ENCODE data around the gene AIFM1. TPM values are rescaled to one million over a fixed set of nuclear protein-coding genes. Genes with fewer than 3 reads are reported as not detected.
A peak's percentile ranks its signal among the peaks of the same experiment; 100 is the strongest.

The AIFM1 gene
- polyA plus RNA-seq, 2 of the 4 experiments (the other 2 are of a cell fraction), result 90.2 to 103 TPM

DNA sequence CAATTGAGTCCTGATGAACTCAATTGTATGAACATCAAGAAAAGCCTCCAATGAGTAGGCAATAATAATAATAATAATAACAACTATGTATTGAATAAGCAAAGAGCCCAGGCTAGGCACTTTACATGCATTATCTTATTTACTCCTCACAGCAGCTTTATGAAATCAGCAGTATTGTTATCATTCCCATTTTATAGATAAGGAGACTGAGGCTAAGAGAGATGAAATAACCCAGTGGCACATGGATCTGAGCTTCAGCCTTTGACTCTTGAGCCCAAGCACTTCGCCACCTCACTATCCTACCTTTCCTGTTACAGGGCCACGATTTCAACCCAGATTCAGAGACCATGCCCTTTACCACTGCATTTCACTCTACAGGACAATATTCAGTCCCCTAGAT is 9.3 kb upstream of the AIFM1 start:
- Histone ChIP-seq H3K4me1 (peaks cover 24% of the 10 kb centered on the region; the same call in 2 of the 3 replicates), H3K4me3 (no peak overlapping the region), H3K27ac (no peak overlapping the region), H3K4me2 (no peak overlapping the region), H3K9me3 (no peaks in the 10 kb centered on the region)
- WGBS (ENCODE audit: missing lambda C conversion rate), result 94% methylated on average over 2 of the region's 2 CpGs
- ChIA-PET CTCF (interaction anchor here (1.3 to 2.2 kb wide), 3 partner anchors 11 to 54 kb away, joined by 3 to 15 read pairs (median 5); no protein-coding TSS in a partner anchor), POLR2A (no interaction called here)
- no peak for FAIRE-seq
- DNase-seq (ENCODE audit: low read depth in 1 of 2, low spot score in 1 of 2), result no peak
- TF ChIP-seq EP300 (IDR thresholded peaks at IDR 0.05) (no peak), BCL3 (IDR thresholded peaks at IDR 0.05) (no peak), BHLHE40 (IDR thresholded peaks at IDR 0.05; ENCODE audit: low read depth, low read length) (no peak), JUNB (IDR thresholded peaks at IDR 0.05) (no peak), HES2 (IDR thresholded peaks at IDR 0.05) (no peak), POLR2AphosphoS2 (conservative IDR thresholded peaks at IDR 0.05; ENCODE audit: low read length) (no peak), RCOR1 (IDR thresholded peaks at IDR 0.05; ENCODE audit: low read depth, low read length) (no peak), MAFK (IDR thresholded peaks at IDR 0.05; ENCODE audit: partially characterized antibody) (no peak), FOSL2 (IDR thresholded peaks at IDR 0.05) (no peak), FOSL2 (CRISPR knock-in tag; IDR thresholded peaks at IDR 0.05) (no peak), CBX2 (IDR thresholded peaks at IDR 0.05; ENCODE audit: borderline replicate concordance, low read depth) (no peak), TP53 (CRISPR knock-in tag; IDR thresholded peaks at IDR 0.05) (no peak)
- no peak for ATAC-seq

- H3K4me1 ChIP-seq, result peaks cover 24% of the 10 kb centered on the region; the same call in 2 of the 3 replicates
- 0 out of 6 replicates have a peak, but pooled peaks of 1 of the 2 experiments have one; percentile 46 for ATAC-seq
- POLR2A ChIA-PET, result interaction anchor here (1.0 kb wide), 1 partner anchor 9 kb away, joined by 9 read pairs; the partner anchor contains the start of gene AIFM1
Measured at GRCh38 chrX:130174045-130174704, 8.5 kb upstream of the AIFM1 start.

More at GRCh38 chrX:130174045-130174704, 8.5 kb upstream of the AIFM1 start:
- H3K9me3 ChIP-seq, result no peaks in the 10 kb centered on the region
- no peak overlapping the region for H3K4me3 ChIP-seq
- CTCF ChIA-PET, result interaction anchor here (0.9 to 2.2 kb wide), 4 partner anchors 18 to 53 kb away, joined by 3 to 15 read pairs (median 4); no protein-coding TSS in a partner anchor
- no peak for DNase-seq (ENCODE audit: low read depth in 1 of 2, low spot score in 1 of 2)
- H3K4me2 ChIP-seq, result peak overlapping the region; percentile 35; the same call in 2 of the 3 replicates
- peak; percentile 94 for FAIRE-seq
- TF ChIP-seq JUNB (IDR thresholded peaks at IDR 0.05) (no peak), HOXB13 (CRISPR knock-in tag; IDR thresholded peaks at IDR 0.05; ENCODE audit: low read depth) (no peak), FOSB (CRISPR knock-in tag; IDR thresholded peaks at IDR 0.05) (no peak), HDAC2 (IDR thresholded peaks at IDR 0.05) (no peak), MAX (IDR thresholded peaks at IDR 0.05) (no peak), RAD21 (conservative IDR thresholded peaks at IDR 0.05 in 1 of 2, IDR thresholded peaks at IDR 0.05 in 1 of 2) (no peak), HEYL (CRISPR knock-in tag; IDR thresholded peaks at IDR 0.05) (no peak), REST (IDR thresholded peaks at IDR 0.05) (no peak), HMGXB4 (CRISPR knock-in tag; IDR thresholded peaks at IDR 0.05; ENCODE audit: borderline replicate concordance) (no peak), FOXS1 (CRISPR knock-in tag; IDR thresholded peaks at IDR 0.05) (no peak), JUN (IDR thresholded peaks at IDR 0.05) (no peak), SMC3 (IDR thresholded peaks at IDR 0.05) (no peak), TP53 (CRISPR knock-in tag; IDR thresholded peaks at IDR 0.05) (no peak), RFX5 (IDR thresholded peaks at IDR 0.05) (no peak)
- TF ChIP-seq, protein P1, sequence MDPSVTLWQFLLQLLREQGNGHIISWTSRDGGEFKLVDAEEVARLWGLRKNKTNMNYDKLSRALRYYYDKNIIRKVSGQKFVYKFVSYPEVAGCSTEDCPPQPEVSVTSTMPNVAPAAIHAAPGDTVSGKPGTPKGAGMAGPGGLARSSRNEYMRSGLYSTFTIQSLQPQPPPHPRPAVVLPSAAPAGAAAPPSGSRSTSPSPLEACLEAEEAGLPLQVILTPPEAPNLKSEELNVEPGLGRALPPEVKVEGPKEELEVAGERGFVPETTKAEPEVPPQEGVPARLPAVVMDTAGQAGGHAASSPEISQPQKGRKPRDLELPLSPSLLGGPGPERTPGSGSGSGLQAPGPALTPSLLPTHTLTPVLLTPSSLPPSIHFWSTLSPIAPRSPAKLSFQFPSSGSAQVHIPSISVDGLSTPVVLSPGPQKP (IDR thresholded peaks at IDR 0.05; ENCODE audit: low read depth, low read length), result no peak
- TF ChIP-seq, protein P2, sequence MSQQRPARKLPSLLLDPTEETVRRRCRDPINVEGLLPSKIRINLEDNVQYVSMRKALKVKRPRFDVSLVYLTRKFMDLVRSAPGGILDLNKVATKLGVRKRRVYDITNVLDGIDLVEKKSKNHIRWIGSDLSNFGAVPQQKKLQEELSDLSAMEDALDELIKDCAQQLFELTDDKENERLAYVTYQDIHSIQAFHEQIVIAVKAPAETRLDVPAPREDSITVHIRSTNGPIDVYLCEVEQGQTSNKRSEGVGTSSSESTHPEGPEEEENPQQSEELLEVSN (IDR thresholded peaks at IDR 0.05; ENCODE audit: borderline replicate concordance, low read depth), result no peak
- WGBS (ENCODE audit: missing lambda C conversion rate), result 75% methylated on average over 10 of the region's 10 CpGs
- peak overlapping the region in 1 of 2 experiments; percentile 13; a peak in 1 of 6 replicates for H3K27ac ChIP-seq

Measured in A549 (cell line).